GM12878 (cell line): ENCODE results near the gene KBTBD2. TPM values are rescaled to one million over a fixed set of nuclear protein-coding genes. Genes with fewer than 3 reads are reported as not detected.

Experiments
- ATAC-seq: fragments of 200-7000 bp; cut with Tn5 transposase; 3 replicates; pipeline ENCODE4 v1.9.1; 2020; ENCODE audit warnings: mild to moderate bottlenecking, moderate library complexity
- BruUV-seq: library from RNA; stranded (reverse); fragments of 400-500 nt; replicated peaks from 2 replicates; lab custom pipeline; 2021; lab: Mats Ljungman, UMichigan
- CTCF ChIA-PET: fragments of 300-600 bp; sonication (Branson Sonifier 250); formaldehyde crosslinking; extraction: SDS; loops from one replicate; lab custom pipeline; 2021; ENCODE audit warnings: inconsistent platforms; lab: Yijun Ruan, JAX
- POLR2A ChIA-PET: fragments of 350-600 bp; formaldehyde crosslinking; extraction: SDS; loops from one replicate; lab custom pipeline; 2021; ENCODE audit warnings: inconsistent platforms; lab: Charles Lee
- RAD21 ChIA-PET: fragments of 300-600 bp; sonication (Branson Sonifier 250); formaldehyde crosslinking; loops from one replicate; lab custom pipeline; 2023; ENCODE audit warnings: antibody characterized with exemption; ENCODE audit not compliant: unreplicated experiment; lab: Charles Lee
- SMC1A ChIA-PET: fragments of 300-600 bp; sonication (Branson Sonifier 250); formaldehyde crosslinking; loops from one replicate; lab custom pipeline; 2023; ENCODE audit not compliant: unreplicated experiment, uncharacterized antibody; lab: Charles Lee
- DNase-seq: peaks from one replicate; pipeline ENCODE4 v3.0.0-alpha.2; 2011; ENCODE audit warnings: low read depth, low spot score
- FAIRE-seq: peaks from 3 replicates; lab custom pipeline; 2011; peaks lifted over from hg19 to GRCh38; lab: Jason Lieb, UNC
- H2AFZ ChIP-seq: 2 replicates; pipeline ENCODE4 v1.6.0; 2011; ENCODE audit warnings: low read depth, low read length, control low read depth; ENCODE audit not compliant: control insufficient read depth
- H3K27ac ChIP-seq: 2 replicates; pipeline ENCODE4 v1.5.1; 2011; ENCODE audit warnings: control low read depth; ENCODE audit not compliant: control insufficient read depth, insufficient read depth
- H3K27me3 ChIP-seq, 2 experiments: replicated peaks in 1 of 2; 2 replicates each; pipeline versions ENCODE4 v1.6.0 to v1.6.1; 2011; ENCODE audit warnings: low read length in 1 of 2; ENCODE audit not compliant: control insufficient read depth in 2 of 2, insufficient read depth in 2 of 2
- H3K36me3 ChIP-seq, 2 experiments: 2 replicates each; pipeline ENCODE4 v1.5.1; 2011; ENCODE audit warnings: low read length in 1 of 2; ENCODE audit not compliant: control insufficient read depth in 2 of 2, insufficient read depth in 2 of 2
- H3K4me1 ChIP-seq: 2 replicates; pipeline ENCODE4 v1.6.1; 2011; ENCODE audit warnings: mild to moderate bottlenecking, low read length, moderate library complexity, mixed read lengths; ENCODE audit not compliant: control insufficient read depth, insufficient read depth
- H3K4me2 ChIP-seq: 2 replicates; pipeline ENCODE4 v1.6.0; 2011; ENCODE audit warnings: control low read depth; ENCODE audit not compliant: control insufficient read depth, insufficient read depth
- H3K4me3 ChIP-seq: fragments of 200-600 bp; sonication (generic); 2 replicates; pipeline ENCODE4 v1.5.1; 2016
- H3K79me2 ChIP-seq: 2 replicates; pipeline ENCODE4 v1.6.0; 2011; ENCODE audit warnings: low read length; ENCODE audit not compliant: control insufficient read depth, insufficient read depth
- H3K9ac ChIP-seq: 2 replicates; pipeline ENCODE4 v1.8.0; 2011; ENCODE audit warnings: low read length, control low read depth, mixed read lengths; ENCODE audit not compliant: control insufficient read depth, insufficient read depth
- H3K9me3 ChIP-seq: replicated peaks from 3 replicates; pipeline ENCODE4 v1.5.1; 2011; ENCODE audit warnings: mild to moderate bottlenecking, low read length; ENCODE audit not compliant: control insufficient read depth, insufficient read depth
- H4K20me1 ChIP-seq: 2 replicates; pipeline ENCODE4 v1.6.0; 2011; ENCODE audit not compliant: control insufficient read depth, insufficient read depth
- ATF7 ChIP-seq: fragments of 450-650 bp; IDR thresholded peaks from 2 replicates; pipeline ENCODE4 v1.6.1; 2016; ENCODE audit warnings: low read depth, mild to moderate bottlenecking
- EP300 ChIP-seq, 2 experiments: fragments of 150-350 bp in 1 of 2; IDR thresholded peaks; 2 replicates each; pipeline ENCODE4 v1.6.1; 2011 to 2012; ENCODE audit warnings: low read depth in 2 of 2, low read length in 2 of 2, borderline replicate concordance in 1 of 2, improper control_type of control experiment in 1 of 2, inconsistent platforms in 1 of 2; ENCODE audit not compliant: control insufficient read depth in 1 of 2
- MLLT1 ChIP-seq: fragments of 450-650 bp; IDR thresholded peaks from 2 replicates; pipeline ENCODE4 v1.6.1; 2016; ENCODE audit warnings: mild to moderate bottlenecking
- NFIC ChIP-seq: IDR thresholded peaks from 2 replicates; pipeline ENCODE4 v1.6.1; 2012; ENCODE audit warnings: low read depth, mild to moderate bottlenecking, inconsistent platforms, low read length, moderate library complexity
- NFYB ChIP-seq: IDR thresholded peaks from 2 replicates; pipeline ENCODE4 v1.6.1; 2011; ENCODE audit warnings: low read depth, mild to moderate bottlenecking, low read length, improper control_type of control experiment, moderate library complexity; ENCODE audit not compliant: insufficient read depth
- POLR2AphosphoS5 ChIP-seq: IDR thresholded peaks from 2 replicates; pipeline ENCODE4 v1.6.1; 2011; ENCODE audit warnings: mild to moderate bottlenecking, low read length, inconsistent platforms
- POU2F2 ChIP-seq: IDR thresholded peaks from 3 replicates; pipeline ENCODE4 v1.6.1; 2011; ENCODE audit warnings: low read depth, mild to moderate bottlenecking, low read length, borderline replicate concordance
- RELB ChIP-seq: fragments of 450-650 bp; IDR thresholded peaks from 2 replicates; pipeline ENCODE4 v1.6.1; 2017; ENCODE audit warnings: low read depth, mild to moderate bottlenecking, moderate library complexity
- SMARCA5 ChIP-seq: fragments of 450-650 bp; IDR thresholded peaks from 2 replicates; pipeline ENCODE4 v1.6.1; 2017; ENCODE audit warnings: mild to moderate bottlenecking
- USF1 ChIP-seq: IDR thresholded peaks from 2 replicates; pipeline ENCODE4 v1.6.1; 2011; ENCODE audit warnings: borderline replicate concordance, low read depth, mild to moderate bottlenecking, moderate library complexity, mixed read lengths, low read length; ENCODE audit not compliant: insufficient read depth; ENCODE audit errors: extremely low read length
- ZNF24 ChIP-seq: fragments of 450-650 bp; IDR thresholded peaks from 2 replicates; pipeline ENCODE4 v1.6.1; 2017; ENCODE audit warnings: antibody characterized with exemption, mild to moderate bottlenecking
- ZNF687 ChIP-seq: fragments of 450-650 bp; IDR thresholded peaks from 2 replicates; pipeline ENCODE4 v1.6.1; 2017; ENCODE audit warnings: mild to moderate bottlenecking, moderate library complexity
- WGBS: methylation state at CpG from one replicate; pipeline ENCODE4 v1.1.6; 2016; ENCODE audit warnings: low lambda C conversion rate; ENCODE audit not compliant: insufficient replicate concordance, insufficient coverage; ENCODE audit errors: missing lambda C conversion rate; 5-methylcytosine and 5-hydroxymethylcytosine counted together
- in situ Hi-C: fragments of 300-500 bp; cut with MboI; formaldehyde crosslinking; loops from 9 replicates; pipeline ENCODE4 v1.14.3; 2018; ENCODE audit warnings: mixed read lengths
- intact Hi-C: fragments of 100-400 bp; cut with micrococcal nuclease; formaldehyde crosslinking; loops from one replicate; pipeline ENCODE4 v1.14.2; 2022; ENCODE audit not compliant: unreplicated experiment
- polyA plus RNA-seq, 11 experiments: library from polyadenylated mRNA; depleted of rRNA in 4 of 11; unstranded in 6 of 11; stranded (reverse) in 5 of 11; fragments of >200 nt; fragmentation: Nextera tagmentation in 4 of 11; fragmentation: Illumina TruSeq in 1 of 11; extraction: Ambion mirVana in 4 of 11; extraction: Trizol in 1 of 11; gene quantifications; 1 replicate in 1 of 11; 2 replicates in 10 of 11; pipeline versions ENCODE4 v1.2.1 to v1.2.3, GENCODE V29; 2011 to 2016; ENCODE audit warnings: inconsistent platforms in 2 of 11, missing spikeins in 2 of 11, low read depth in 1 of 11
- total RNA-seq, 4 experiments: library from RNA; depleted of rRNA in 3 of 4; stranded (reverse); fragments of >200 nt in 3 of 4; fragmentation: Illumina TruSeq in 1 of 4; extraction: Trizol in 1 of 4; gene quantifications; 2 replicates each; pipeline versions ENCODE4 v1.2.1 to v1.2.3, GENCODE V29; 2013 to 2021

KBTBD2 gene
- total and polyA plus RNA-seq, 10 of the 15 experiments (the other 5 are each of a cell fraction or from before 2014, with no cell fraction given), result 8.1 to 22.3 (median 16.2) TPM

GRCh38 chr7:32890010-32890792, 1.4 kb downstream of the KBTBD2 start:
- ATAC-seq, result peak; percentile 65
- BruUV-seq, result TSS peak; percentile 60
- in situ Hi-C loops, result no loop called here
- peak overlapping the region; percentile 82 for H3K4me2 ChIP-seq
- H3K27me3 ChIP-seq, result no peaks in the 10 kb centered on the region
- H4K20me1 ChIP-seq, result no peaks in the 10 kb centered on the region
- ChIA-PET RAD21 (interaction anchor here (0.9 to 1.5 kb wide), 4 partner anchors 44 to 219 kb away, joined by 3 to 9 read pairs (median 4); partner anchors contain the start of gene RP9), SMC1A (interaction anchor here (1.0 to 2.2 kb wide), 9 partner anchors 10 to 218 kb away, joined by 3 to 8 read pairs (median 3); no protein-coding TSS in a partner anchor), CTCF (interaction anchor here (0.6 to 4.1 kb wide), 3 partner anchors 44 to 218 kb away, joined by 3 to 25 read pairs (median 8); no protein-coding TSS in a partner anchor), POLR2A (interaction anchor here (1.1 to 4.0 kb wide), 6 partner anchors 8 to 173 kb away, joined by 3 to 21 read pairs (median 4); partner anchors contain the start of gene NT5C3A)
- under 1% methylated on average over 16 of the region's 16 CpGs for WGBS
- intact Hi-C loops, result loop anchor here (2.0 to 10.0 kb wide), 5 partner anchors 43 to 395 kb away; partner anchors contain the start of genes AVL9, LSM5, NT5C3A and RP9
- H3K9me3 ChIP-seq, result no peaks in the 10 kb centered on the region
- H3K79me2 ChIP-seq, result peaks cover 59% of the 10 kb centered on the region
- peak overlapping the region; percentile 95 for H3K9ac ChIP-seq
- H2AFZ ChIP-seq, result peak overlapping the region; percentile 73; the same call in 1 of the 2 replicates
- DNase-seq, result peak; percentile 46
- FAIRE-seq, result peak; percentile 84
- peak overlapping the region; percentile 97 for H3K27ac ChIP-seq
- peak overlapping the region; percentile 87 for H3K4me3 ChIP-seq
- H3K36me3 ChIP-seq, result no peaks in the 10 kb centered on the region
- peaks cover 10% of the 10 kb centered on the region; the same call in 1 of the 2 replicates for H3K4me1 ChIP-seq
- 0 out of 2 replicates have a peak, but pooled peaks have one; percentile 38 for TF ChIP-seq MLLT1
- peak; percentile 50; the same call in 1 of the 2 replicates for TF ChIP-seq ZNF687
- 0 out of 3 replicates have a peak, but pooled peaks have one; percentile 22 for TF ChIP-seq POU2F2
- peak; percentile 77 for TF ChIP-seq USF1
- TF ChIP-seq RELB, result peak; percentile 49; the same call in 1 of the 2 replicates
- TF ChIP-seq ATF7, result peak; percentile 52; the same call in 1 of the 2 replicates
- TF ChIP-seq EP300 (IDR thresholded peaks at IDR 0.05; ENCODE audit: borderline replicate concordance in 1 of 2, control insufficient read depth in 1 of 2, low read depth in 2 of 2, low read length in 2 of 2), result peak in 1 of 2 experiments; percentile 42; a peak in 1 of 4 replicates
- peak; percentile 54; the same call in 1 of the 2 replicates for TF ChIP-seq NFYB
- TF ChIP-seq SMARCA5, result no peak
- TF ChIP-seq POLR2AphosphoS5, result peak; percentile 72; the same call in 1 of the 2 replicates
- 0 out of 2 replicates have a peak, but pooled peaks have one; percentile 4 for TF ChIP-seq ZNF24
- TF ChIP-seq NFIC, result peak; percentile 14; the same call in 1 of the 2 replicates
